HG03097 (cell line): Measurements from ENCODE around the gene VGLL3.
"Not testable (repeated sequence)": the region's sequence is repeated elsewhere in the genome, so short reads cannot be mapped to it uniquely, and the experiment has no call there.

Experiments
- ATAC-seq: cut with Tn5 transposase; IDR thresholded peaks from one replicate; pipeline ENCODE4 v1.9.1; 2021; ENCODE audit not compliant: unreplicated experiment, low FRiP score

Gene VGLL3

DNA sequence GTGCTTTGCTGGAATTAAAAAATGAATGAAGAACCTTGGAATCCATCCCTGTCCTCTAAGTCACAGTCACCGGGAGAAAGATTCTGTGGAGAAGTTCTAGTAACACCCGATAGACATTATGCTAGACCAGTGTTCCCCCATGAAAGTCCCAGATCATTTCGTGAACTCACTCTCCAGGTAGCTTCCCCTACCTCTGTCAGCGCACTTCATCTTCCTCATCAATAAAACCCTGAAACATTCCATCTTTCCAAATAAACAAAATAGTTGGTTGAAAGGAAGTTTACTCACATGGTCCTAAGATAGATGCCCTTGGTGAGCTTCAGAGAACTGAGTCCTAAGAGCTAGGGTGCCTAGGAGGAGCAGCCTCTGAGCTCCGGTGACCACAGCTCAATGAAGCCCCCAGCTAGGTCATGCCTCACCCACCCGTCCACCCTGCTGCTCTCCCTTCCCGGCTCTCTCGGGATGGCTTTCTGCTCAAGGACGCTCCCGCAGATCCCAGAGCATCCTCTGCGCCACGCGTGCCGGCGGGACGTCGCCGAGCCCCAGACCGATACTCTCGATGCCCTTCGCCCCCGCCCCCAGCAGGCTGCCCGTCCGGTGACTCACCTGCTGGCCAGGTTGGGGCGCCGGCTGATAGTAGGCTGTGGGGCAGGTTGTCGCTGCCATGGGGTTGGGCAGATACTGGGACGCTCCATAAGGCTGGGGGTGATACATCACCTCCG is 776 bp downstream of the VGLL3 start:
- ATAC-seq: no peak

- no peak for ATAC-seq
These were observed 1.3 kb downstream of the VGLL3 start for GRCh38 chr3:86989611-86990010.

DNA sequence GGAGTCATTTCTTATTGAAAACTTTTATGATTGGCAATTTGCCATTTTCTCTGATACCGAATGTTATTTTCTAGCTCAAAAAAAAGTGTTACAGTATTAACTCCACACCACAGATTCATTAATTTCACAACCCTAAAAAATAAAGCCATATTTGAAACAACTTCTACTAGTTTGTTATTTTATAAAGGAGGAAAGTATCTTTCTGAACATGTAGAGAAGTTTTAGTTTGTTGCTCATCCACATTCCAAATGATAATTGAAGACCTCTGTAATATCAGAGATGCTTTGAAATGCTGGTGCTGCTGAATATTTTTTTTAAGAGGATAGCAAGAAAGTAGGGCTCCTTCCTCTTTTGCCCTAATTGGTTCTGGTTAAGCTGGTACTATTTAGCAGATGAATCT is 1.9 kb downstream of the VGLL3 start:
- no peak for ATAC-seq

DNA sequence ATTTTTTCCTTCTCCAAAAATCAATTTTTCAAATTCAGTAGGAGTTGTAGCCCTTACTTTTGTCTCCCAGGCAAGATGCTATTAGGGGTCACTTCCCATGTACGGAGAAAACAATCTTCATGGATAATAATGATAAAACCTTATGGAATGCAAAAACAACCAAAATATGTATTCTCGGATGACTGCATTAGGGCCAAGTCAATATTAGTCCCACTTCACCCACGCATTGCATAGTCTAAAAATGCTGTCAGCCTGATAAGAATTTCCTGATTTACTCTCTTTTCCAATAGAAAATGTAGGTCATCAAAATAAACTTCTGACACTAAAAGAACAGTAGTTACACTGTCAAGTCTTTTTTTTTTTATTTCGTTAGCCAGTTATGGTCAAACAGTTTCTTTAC is 2.7 kb downstream of the VGLL3 start:
- no peak for ATAC-seq

DNA sequence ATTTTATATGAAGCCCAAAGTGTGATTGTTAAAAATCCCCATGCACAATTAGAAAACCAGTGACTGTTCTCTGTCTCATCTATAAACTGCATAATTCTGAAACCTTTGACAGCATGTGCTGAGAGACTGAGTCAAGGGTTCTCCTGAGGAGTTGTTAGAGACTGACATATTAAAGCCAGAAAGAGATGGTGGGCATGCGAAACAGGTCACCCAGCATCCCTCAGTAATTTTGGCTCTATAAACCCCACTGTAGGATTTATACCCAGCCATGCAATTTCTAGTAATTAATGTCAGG is 3.6 kb downstream of the VGLL3 start:
- no peak for ATAC-seq

GRCh38 chr3:86986671-86987420 is 4.1 kb downstream of the VGLL3 start:
- ATAC-seq: no peak

- ATAC-seq: no peak
These were observed 5.6 kb downstream of the VGLL3 start for GRCh38 chr3:86985181-86985826.

DNA sequence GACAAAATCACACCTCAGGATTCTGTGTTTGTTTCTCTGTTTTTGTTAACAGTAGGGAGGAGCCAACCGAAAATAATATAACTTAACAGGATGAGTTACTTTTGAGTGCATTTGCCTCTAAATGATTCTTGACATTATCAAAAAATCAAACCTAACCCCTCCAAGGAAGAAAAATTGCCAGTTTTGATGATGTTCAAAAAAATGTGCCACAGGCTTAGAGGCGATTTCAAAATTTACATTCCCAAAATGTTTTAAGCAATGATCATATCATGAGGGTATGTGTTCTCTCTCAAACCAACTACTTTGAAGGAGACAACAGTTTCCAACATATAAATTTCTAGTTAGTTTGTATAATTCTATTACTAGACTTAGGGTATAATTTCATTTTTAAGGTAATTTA is 6.7 kb downstream of the VGLL3 start:
- no peak for ATAC-seq

GRCh38 chr3:86982883-86983282 is 8.1 kb downstream of the VGLL3 start:
- no peak for ATAC-seq

DNA sequence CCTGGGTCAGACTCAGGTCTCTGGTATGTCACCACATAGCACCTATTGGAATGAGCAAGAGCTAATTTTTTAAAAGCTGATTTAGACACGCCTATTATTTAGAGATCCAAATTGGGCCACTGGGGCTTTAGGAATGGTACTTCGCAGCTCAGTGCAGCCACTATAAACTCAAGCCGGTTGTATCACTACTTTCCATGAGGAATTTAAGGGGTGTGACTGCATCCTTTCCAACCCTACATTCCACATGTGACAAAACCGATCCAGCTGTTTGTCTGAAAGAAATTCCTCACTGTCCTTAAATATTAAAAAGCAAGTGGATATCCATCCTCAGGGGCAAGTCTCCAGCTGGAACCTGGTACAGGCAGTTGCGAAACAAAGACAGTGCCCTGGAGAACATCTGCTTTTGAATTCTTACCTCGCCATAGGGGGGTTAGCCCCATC is 12.8 kb downstream of the VGLL3 start:
- no peak for ATAC-seq

DNA sequence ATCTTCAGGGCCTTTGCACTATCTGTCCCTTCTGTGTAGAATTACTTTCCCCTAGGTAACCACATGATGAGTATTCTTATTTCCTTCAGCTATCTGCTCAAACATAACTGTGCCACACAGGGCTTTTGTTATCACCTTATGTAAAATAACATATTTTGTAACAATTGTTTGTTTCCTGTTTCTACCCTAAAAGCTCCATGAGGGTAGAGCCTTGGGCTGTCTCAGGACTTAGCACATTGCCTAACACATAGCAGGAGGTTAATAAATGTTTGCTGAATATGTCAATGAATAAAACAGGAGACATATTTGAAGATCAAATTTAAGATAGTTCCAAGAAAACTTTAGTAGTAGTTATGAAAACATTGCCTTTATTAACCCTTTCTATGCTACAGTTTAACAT is 14.7 kb downstream of the VGLL3 start:
- ATAC-seq: no peak

DNA sequence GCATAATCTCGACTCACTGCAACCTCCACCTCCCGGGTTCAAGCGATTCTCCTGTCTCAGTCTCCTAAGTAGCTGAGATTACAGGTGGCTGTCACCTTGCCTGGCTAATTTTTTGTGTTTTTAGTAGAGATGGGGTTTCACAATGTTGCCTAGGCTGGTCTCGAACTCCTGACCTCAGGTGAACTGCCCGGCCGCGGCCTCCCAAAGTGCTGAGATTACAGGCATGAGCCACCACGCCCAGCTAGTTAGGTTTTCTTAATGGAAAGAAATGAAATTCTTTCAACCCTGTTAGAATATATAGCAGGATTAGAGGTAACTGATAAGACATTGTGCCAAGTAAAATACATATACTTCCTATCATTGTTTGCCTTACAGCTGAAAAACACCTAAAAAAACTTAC is 16.8 kb downstream of the VGLL3 start:
- not testable (repeated sequence) for ATAC-seq

DNA sequence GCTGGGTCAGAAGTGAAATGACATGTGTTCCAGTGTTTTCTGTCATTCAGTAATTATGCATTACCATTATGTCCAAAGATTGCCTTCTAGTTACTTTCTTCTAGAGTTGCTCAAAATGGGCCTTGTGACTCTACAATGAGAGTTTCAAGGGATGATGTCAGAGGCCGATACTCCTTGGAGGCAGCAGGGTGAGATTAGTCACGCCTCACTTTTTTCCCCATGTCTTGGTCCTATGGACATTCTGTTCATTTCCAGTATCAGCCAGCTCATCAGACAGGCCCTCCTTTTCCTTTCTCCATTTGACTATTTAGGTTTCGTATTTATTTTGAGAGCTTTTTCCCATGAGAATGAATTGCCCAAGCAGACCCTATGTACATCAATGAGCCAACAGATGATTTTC is 17.5 kb downstream of the VGLL3 start:
- no peak for ATAC-seq

DNA sequence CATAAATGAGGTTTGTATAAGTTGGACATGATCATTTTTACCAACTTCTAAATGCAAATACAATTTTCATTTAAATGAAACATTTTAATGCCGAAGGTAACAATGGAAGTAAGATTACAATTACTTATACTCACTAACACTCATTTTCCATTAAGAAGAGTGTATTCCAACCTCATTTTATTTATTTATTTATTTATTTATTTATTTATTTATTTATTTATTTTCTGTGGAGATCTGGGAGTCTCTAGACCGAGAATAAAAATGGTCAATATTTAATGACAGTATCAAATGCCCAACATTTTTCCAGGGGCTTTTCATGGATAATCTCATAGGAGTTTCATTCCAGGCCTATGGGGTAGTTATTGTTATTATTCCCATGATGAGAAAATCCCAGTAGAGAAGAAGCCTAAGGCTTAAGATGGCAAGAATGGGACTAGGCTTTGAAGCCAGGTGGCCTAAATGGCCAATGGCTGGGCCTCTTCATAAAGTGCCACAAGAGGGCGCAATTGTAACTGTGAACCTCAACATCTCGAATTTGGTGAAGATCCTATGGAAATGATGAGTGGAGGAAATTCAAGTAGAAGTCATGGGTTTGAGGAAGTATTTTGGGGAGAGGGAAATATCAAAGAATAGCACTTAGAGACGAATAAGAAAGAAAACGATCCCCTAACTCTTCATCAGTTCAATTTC is 21.3 kb downstream of the VGLL3 start:
- ATAC-seq: no peak

DNA sequence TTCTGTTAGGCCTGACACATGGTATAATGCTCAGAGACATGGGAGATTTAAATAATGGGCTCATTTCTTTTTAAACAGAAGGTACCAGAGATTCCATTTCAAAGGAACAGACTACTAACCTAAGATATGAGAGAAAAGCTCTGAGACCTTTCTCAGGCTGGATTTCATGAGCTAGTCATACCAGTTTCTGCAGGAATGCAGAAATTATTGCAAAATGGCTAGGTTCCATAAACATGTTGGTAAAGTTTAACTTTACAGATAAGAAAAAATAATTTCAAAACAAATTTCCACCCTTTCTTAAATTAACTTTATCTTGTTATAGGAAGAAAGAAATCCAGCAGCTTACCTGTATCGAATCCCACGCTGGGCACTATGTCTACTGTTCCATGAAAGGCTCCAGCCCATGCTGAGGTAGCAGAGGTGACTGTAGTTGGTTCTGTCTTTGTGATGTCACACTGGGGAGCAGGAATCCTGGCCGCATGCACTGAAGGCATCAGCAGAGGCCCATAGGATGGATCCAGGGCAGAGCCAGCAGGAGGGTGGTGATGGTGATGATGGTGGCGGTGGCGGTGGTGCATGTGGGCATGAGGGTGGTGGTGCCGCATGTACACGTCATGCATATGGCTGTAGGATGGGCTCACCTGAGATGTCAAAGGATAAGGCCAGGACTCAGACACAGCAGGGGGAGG is 22.6 kb downstream of the VGLL3 start:
- no peak for ATAC-seq

DNA sequence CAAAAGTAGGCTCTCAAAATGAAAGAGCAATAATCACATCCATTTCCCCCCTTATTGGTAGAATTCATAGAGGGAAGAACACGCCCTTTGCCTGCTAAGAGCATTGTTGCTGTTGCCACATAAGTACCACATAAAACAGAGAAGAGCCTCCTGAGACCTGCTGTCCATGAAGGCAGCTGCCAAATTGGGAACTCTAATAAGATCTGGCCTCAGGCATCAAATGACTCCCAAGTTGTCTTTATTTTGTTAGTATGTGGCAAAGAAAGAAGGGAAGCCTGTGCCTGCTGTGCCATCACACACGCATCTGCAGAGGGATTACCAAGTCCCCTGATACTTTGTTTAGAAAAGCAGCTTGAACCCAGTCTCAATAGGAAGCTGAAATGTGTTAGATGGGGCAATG is 23.9 kb downstream of the VGLL3 start:
- no peak for ATAC-seq

GRCh38 chr3:86965166-86965565 is 25.8 kb downstream of the VGLL3 start:
- no peak for ATAC-seq

DNA sequence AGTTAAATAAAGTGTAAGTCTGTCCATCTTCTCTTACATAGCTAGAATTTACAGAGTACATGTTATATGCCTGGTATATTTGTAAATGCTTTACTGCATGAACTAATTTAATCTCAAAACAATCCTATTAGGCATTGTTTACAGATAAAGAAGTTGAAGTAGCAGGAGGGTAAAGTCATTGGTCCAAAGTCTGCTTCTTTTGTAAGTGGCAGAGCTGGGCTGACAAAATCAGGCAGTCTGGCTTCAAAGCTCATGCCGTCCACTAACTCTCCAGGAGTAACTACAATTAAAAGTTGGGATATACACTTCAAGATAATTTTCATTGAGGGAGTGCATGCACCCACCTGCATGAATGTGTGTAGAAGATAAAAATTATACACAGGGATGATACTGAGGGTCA is 27.3 kb downstream of the VGLL3 start:
- ATAC-seq: no peak

- no peak for ATAC-seq
These were observed 29.7 kb downstream of the VGLL3 start for GRCh38 chr3:86961297-86961696.

DNA sequence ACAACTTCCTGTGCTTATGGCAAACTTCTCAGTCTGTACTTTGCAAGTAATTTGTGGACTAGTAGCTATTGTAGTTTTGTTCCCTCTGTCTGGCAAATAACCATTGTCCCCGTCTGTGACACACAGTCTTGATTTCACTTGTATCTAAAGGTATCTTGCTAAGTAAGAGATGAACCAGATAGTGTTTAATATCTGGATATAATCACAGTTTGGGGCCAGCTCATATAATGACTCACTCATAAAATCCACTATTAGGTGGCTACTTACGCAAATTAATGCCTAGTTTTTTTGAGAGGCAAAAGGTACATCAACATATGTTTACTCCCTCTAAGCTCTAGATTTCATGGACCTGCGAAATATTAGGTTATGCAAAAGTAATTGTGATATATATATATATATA is 30.4 kb downstream of the VGLL3 start:
- ATAC-seq: no peak

GRCh38 chr3:86958534-86958933 is 32.4 kb downstream of the VGLL3 start:
- no peak for ATAC-seq
